ENCODE results near the gene SOX14.

The SOX14 gene

GRCh38 chr3:137764001-137764433 is at the start of gene SOX14:
Gene SOX14 (plus strand): TSS chr3:137764315. CDS start chr3:137764785, 470 bp downstream.
- DNase-seq (ENCODE audit: low read depth in 2 of 2) = no peak

- no peak for DNase-seq (ENCODE audit: low read depth in 2 of 2)
Measured at GRCh38 chr3:137714551-137714950, 49.6 kb upstream of the SOX14 start.

- no peak for DNase-seq (ENCODE audit: low read depth in 2 of 2)
Measured at GRCh38 chr3:137724240-137724639, 39.9 kb upstream of the SOX14 start.

- DNase-seq (ENCODE audit: low read depth in 2 of 2) = no peak
Measured at GRCh38 chr3:137737208-137737607, 26.9 kb upstream of the SOX14 start.

- DNase-seq (ENCODE audit: low read depth in 2 of 2) = no peak
Measured at GRCh38 chr3:137738710-137739109, 25.4 kb upstream of the SOX14 start.

- DNase-seq (ENCODE audit: low read depth in 2 of 2) = no peak
Measured at GRCh38 chr3:137743608-137744007, 20.5 kb upstream of the SOX14 start.

GRCh38 chr3:137746808-137747207 is 17.3 kb upstream of the SOX14 start:
- no peak for DNase-seq (ENCODE audit: low read depth in 2 of 2)

- DNase-seq (ENCODE audit: low read depth in 2 of 2) = no peak
Measured at GRCh38 chr3:137759505-137759904, 4.6 kb upstream of the SOX14 start.

GRCh38 chr3:137760341-137761098 is 3.6 kb upstream of the SOX14 start:
- DNase-seq (ENCODE audit: low read depth in 2 of 2) = no peak

- no peak for DNase-seq (ENCODE audit: low read depth in 2 of 2)
Measured at GRCh38 chr3:137761099-137761562, 3.0 kb upstream of the SOX14 start.

- no peak for DNase-seq (ENCODE audit: low read depth in 2 of 2)
Measured at GRCh38 chr3:137761563-137762503, 2.3 kb upstream of the SOX14 start.

GRCh38 chr3:137762674-137763593 is 1.2 kb upstream of the SOX14 start:
- no peak for DNase-seq (ENCODE audit: low read depth in 2 of 2)

- no peak for DNase-seq (ENCODE audit: low read depth in 2 of 2)
Measured at GRCh38 chr3:137763594-137763938, 549 bp upstream of the SOX14 start.

GRCh38 chr3:137764563-137765309 is 621 bp downstream of the SOX14 start:
- DNase-seq (ENCODE audit: low read depth in 2 of 2) = no peak

- DNase-seq (ENCODE audit: low read depth in 2 of 2) = no peak
Measured at GRCh38 chr3:137765310-137766033, 1.4 kb downstream of the SOX14 start.

- DNase-seq (ENCODE audit: low read depth in 2 of 2) = no peak
Measured at GRCh38 chr3:137766041-137766875, 2.1 kb downstream of the SOX14 start.

- DNase-seq (ENCODE audit: low read depth in 2 of 2) = no peak
Measured at GRCh38 chr3:137766876-137767537, 2.9 kb downstream of the SOX14 start.

- no peak for DNase-seq (ENCODE audit: low read depth in 2 of 2)
Measured at GRCh38 chr3:137767538-137768360, 3.6 kb downstream of the SOX14 start.

All from fibroblast of skin of left biceps (primary cell).